ENCODE measurements around the gene CLEC1B. TPM values are rescaled to one million over a fixed set of nuclear protein-coding genes. Genes with fewer than 3 reads are reported as not detected.

CLEC1B gene
- total and polyA plus RNA-seq, 8 donors: 0.38 to 2.6 (median 1.7) TPM

DNA sequence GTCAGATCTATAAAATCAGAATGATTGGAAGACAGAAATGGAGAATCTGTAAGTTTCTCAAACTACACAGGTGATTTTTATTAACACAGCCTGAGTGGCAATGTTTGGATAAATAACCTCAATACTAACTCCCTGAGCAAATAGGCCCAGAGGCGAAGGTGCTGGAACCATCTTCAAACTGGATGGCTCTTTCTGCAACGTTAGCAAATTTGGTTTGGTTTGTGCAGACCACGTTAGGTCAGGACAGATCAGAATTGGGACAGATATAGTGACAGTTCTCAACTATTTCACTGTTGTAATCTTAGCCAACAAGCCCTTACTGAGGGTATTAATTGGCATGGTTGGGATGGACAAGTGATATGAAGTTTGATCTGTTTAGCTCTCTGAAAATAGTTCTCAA, 22.4 kb upstream of the CLEC1B start:
- H3K27me3 ChIP-seq: no peaks in the 10 kb centered on the region
- TF ChIP-seq, protein P1, sequence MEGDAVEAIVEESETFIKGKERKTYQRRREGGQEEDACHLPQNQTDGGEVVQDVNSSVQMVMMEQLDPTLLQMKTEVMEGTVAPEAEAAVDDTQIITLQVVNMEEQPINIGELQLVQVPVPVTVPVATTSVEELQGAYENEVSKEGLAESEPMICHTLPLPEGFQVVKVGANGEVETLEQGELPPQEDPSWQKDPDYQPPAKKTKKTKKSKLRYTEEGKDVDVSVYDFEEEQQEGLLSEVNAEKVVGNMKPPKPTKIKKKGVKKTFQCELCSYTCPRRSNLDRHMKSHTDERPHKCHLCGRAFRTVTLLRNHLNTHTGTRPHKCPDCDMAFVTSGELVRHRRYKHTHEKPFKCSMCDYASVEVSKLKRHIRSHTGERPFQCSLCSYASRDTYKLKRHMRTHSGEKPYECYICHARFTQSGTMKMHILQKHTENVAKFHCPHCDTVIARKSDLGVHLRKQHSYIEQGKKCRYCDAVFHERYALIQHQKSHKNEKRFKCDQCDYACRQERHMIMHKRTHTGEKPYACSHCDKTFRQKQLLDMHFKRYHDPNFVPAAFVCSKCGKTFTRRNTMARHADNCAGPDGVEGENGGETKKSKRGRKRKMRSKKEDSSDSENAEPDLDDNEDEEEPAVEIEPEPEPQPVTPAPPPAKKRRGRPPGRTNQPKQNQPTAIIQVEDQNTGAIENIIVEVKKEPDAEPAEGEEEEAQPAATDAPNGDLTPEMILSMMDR (IDR thresholded peaks at IDR 0.05): no peak
- H3K36me3 ChIP-seq: no peaks in the 10 kb centered on the region
- DNase-seq: no peak
- no peaks in the 10 kb centered on the region for H3K9me3 ChIP-seq
- no peak overlapping the region for H3K4me3 ChIP-seq
- no peak for ATAC-seq
- intact Hi-C loops (cut with DNase I): no loop called here
- H3K4me1 ChIP-seq: no peaks in the 10 kb centered on the region
- no peak overlapping the region for H3K27ac ChIP-seq

DNA sequence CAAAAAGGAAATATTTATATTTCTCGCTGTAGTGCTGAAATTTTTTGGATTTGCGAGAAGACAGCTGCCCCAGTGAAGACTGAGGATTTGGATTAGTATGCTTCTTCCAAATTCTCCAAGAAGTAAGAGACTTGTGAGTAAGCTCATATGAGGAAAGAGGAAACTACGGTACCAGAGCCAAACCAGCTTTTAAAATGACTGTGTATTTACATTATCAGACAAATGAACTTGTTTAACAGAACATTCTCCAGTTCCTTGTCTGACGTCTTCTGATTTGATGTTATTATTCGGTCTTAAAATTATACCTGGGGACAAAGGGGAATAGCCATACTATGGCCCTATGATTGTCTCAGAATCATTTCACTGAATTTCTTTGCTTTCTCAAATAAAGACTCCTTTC, 19.5 kb upstream of the CLEC1B start:
- DNase-seq (no peak), ATAC-seq (no peak)
- H3K9me3 ChIP-seq: no peaks in the 10 kb centered on the region
- no peak overlapping the region for H3K4me3 ChIP-seq
- intact Hi-C loops (cut with DNase I): no loop called here
- H3K4me1 ChIP-seq: no peaks in the 10 kb centered on the region
- TF ChIP-seq, protein P1 (IDR thresholded peaks at IDR 0.05): no peak
- no peaks in the 10 kb centered on the region for H3K27me3 ChIP-seq
- H3K36me3 ChIP-seq: no peaks in the 10 kb centered on the region
- no peak overlapping the region for H3K27ac ChIP-seq

DNA sequence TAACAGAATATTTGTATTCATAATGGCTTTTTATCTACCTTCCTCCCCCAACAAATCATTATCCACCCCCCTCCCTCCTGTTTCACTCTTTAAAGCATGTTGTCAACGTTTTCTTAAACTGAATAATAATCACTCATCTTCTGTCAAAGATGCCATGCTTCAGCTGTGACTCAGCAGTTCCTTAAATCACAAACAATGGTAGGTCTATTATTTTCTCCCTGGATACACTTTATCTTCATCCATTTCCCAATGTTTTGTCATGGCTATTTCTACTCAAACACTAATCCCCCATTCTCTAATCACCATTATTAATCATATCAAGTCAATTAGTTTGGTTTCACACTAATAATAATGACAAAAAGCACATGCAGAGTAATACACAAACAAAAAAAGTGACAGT, 18.0 kb upstream of the CLEC1B start:
- no peak for ATAC-seq
- intact Hi-C loops (cut with DNase I): no loop called here
- Histone ChIP-seq H3K27ac (no peak overlapping the region), H3K4me1 (no peaks in the 10 kb centered on the region), H3K4me3 (no peak overlapping the region), H3K36me3 (no peaks in the 10 kb centered on the region), H3K27me3 (no peaks in the 10 kb centered on the region), H3K9me3 (no peaks in the 10 kb centered on the region)
- no peak for DNase-seq
- TF ChIP-seq, protein P1 (IDR thresholded peaks at IDR 0.05): no peak

DNA sequence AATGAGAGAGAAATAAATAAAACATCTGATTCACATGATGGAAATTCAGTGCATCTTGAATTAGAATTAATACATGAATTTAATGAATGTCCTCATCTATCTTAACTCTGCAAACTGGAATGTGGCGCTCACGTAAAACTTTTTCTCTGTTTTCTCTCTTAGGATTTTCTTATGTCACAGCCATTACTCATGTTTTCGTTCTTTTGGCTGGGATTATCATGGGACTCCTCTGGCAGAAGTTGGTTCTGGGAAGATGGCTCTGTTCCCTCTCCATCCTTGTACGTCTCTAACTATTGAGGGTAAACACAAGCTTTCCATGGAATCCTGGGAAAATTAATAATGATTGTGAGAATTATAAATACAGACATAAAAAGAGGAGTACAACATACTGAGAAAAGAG, 16.5 kb upstream of the CLEC1B start:
- intact Hi-C loops (cut with DNase I): no loop called here

DNA sequence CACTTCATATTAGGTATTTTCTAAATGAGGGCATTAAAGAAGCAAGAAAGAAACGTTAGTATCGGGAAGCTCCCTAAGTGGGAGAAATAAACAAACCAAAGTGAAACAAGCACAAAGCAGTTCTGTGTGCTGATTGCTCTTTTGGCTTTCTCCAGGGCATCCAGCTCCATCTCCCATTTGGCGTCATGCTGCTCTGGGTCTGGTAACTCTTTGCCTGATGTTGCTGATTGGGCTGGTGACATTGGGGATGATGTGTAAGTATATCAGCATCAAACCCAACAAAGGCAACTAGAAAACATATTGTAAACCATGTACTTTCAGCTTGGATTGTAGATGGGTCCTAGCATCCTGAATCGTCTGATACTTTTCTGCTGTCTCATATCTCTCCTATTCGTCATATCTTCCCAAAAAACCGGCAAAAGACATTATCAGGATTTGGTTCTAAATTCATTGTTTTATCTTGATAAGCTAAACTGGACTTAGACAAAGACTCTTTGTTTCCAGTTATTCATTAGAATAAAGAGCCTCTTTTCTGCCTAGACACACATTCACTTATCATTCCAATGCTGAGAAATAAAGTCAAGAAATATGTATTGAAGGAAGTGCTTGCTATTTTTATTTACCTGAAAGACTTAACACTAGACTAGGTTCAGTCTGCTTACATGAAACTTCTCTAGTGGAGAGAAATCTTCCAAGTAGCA, 13.9 kb upstream of the CLEC1B start:
- H3K27me3 ChIP-seq: no peaks in the 10 kb centered on the region
- no peaks in the 10 kb centered on the region for H3K4me1 ChIP-seq
- H3K4me3 ChIP-seq: no peak overlapping the region
- DNase-seq (no peak), ATAC-seq (no peak)
- H3K36me3 ChIP-seq: no peaks in the 10 kb centered on the region
- intact Hi-C loops (cut with DNase I): no loop called here
- no peak overlapping the region for H3K27ac ChIP-seq
- H3K9me3 ChIP-seq: no peaks in the 10 kb centered on the region
- TF ChIP-seq, protein P1 (IDR thresholded peaks at IDR 0.05): no peak

More for the DNA sequence above, 16.5 kb upstream of the CLEC1B start:
- Histone ChIP-seq H3K9me3 (no peaks in the 10 kb centered on the region), H3K27me3 (no peaks in the 10 kb centered on the region), H3K36me3 (no peaks in the 10 kb centered on the region), H3K4me3 (no peak overlapping the region), H3K4me1 (no peaks in the 10 kb centered on the region), H3K27ac (no peak overlapping the region)
- no peak for DNase-seq
- no peak for ATAC-seq
- TF ChIP-seq, protein P1 (IDR thresholded peaks at IDR 0.05): no peak
